HepG2 (cell line): ENCODE measurements around the gene GSK3B. TPM values are rescaled to one million over a fixed set of nuclear protein-coding genes. Genes with fewer than 3 reads are reported as not detected.

Experiments
- ATAC-seq: fragments of 200-7000 bp; cut with Tn5 transposase; 3 replicates; pipeline ENCODE4 v1.9.1; 2020; ENCODE audit warnings: mild to moderate bottlenecking, moderate library complexity
- BruUV-seq: library from RNA; stranded (reverse); fragments of 400-500 nt; replicated peaks from 2 replicates; lab custom pipeline; 2021; lab: Mats Ljungman, UMichigan
- CTCF ChIA-PET: fragments of 300-600 bp; formaldehyde crosslinking; extraction: SDS; loops from one replicate; lab custom pipeline; 2021; ENCODE audit warnings: low total read pairs, inconsistent platforms, low intra/inter-chr PET ratio; lab: Yijun Ruan, JAX
- POLR2A ChIA-PET: fragments of 350-600 bp; sonication (Branson Sonifier 250); formaldehyde crosslinking; loops from one replicate; lab custom pipeline; 2020; ENCODE audit warnings: antibody characterized with exemption, inconsistent platforms; lab: Yijun Ruan, JAX
- DNase-seq: peaks from one replicate; pipeline ENCODE4 v3.0.0-alpha.2; 2015; ENCODE audit warnings: low spot score
- FAIRE-seq: peaks from 3 replicates; lab custom pipeline; 2011; peaks lifted over from hg19 to GRCh38; lab: Jason Lieb, UNC
- H2AFZ ChIP-seq: one replicate; pipeline ENCODE4 v1.6.1; 2011; ENCODE audit warnings: low read length, inconsistent platforms
- H3K27ac ChIP-seq: fragments of 300-600 bp; 3 replicates; pipeline ENCODE4 v1.8.0; 2011; ENCODE audit warnings: mixed run types, mild to moderate bottlenecking, mixed read lengths, low read length, inconsistent platforms; ENCODE audit not compliant: insufficient read depth; ENCODE audit errors: extremely low read length
- H3K27me3 ChIP-seq, 2 experiments: fragments of 200-600 bp in 1 of 2; 2 replicates in 1 of 2; 3 replicates in 1 of 2; pipeline versions ENCODE4 v1.6.0 to v1.8.0; 2011; ENCODE audit warnings: low read length in 2 of 2, mild to moderate bottlenecking in 2 of 2, moderate library complexity in 2 of 2, inconsistent platforms in 1 of 2; ENCODE audit not compliant: insufficient read depth in 2 of 2, control insufficient read depth in 1 of 2
- H3K36me3 ChIP-seq, 2 experiments: fragments of 200-600 bp in 1 of 2; replicated peaks in 1 of 2; 2 replicates in 1 of 2; 3 replicates in 1 of 2; pipeline versions ENCODE4 v1.5.1 to v1.8.0; 2011; ENCODE audit warnings: low read length in 2 of 2, inconsistent platforms in 1 of 2; ENCODE audit not compliant: insufficient read depth in 2 of 2, control insufficient read depth in 1 of 2
- H3K4me1 ChIP-seq: 2 replicates; pipeline ENCODE4 v1.5.1; 2012; ENCODE audit warnings: low read length, inconsistent platforms; ENCODE audit not compliant: insufficient read depth
- H3K4me2 ChIP-seq: 2 replicates; pipeline ENCODE4 v1.6.0; 2011; ENCODE audit warnings: low read depth, low read length, inconsistent platforms
- H3K4me3 ChIP-seq, 3 experiments: fragments of 200-600 bp in 1 of 3; sonication (generic), shearing (Covaris generic) in 1 of 3; replicated peaks in 1 of 3; 2 replicates each; pipeline ENCODE4 v1.5.1; 2011 to 2016; ENCODE audit warnings: low read length in 3 of 3, inconsistent platforms in 2 of 3, low read depth in 2 of 3, mild to moderate bottlenecking in 2 of 3, control low read depth in 1 of 3, mixed read lengths in 1 of 3; ENCODE audit not compliant: insufficient read depth in 1 of 3
- H3K79me2 ChIP-seq: one replicate; pipeline ENCODE4 v1.6.1; 2011; ENCODE audit warnings: low read length, inconsistent platforms; ENCODE audit not compliant: insufficient read depth
- H3K9ac ChIP-seq: 2 replicates; pipeline ENCODE4 v1.6.0; 2011; ENCODE audit warnings: mild to moderate bottlenecking, low read depth, low read length, inconsistent platforms; ENCODE audit not compliant: insufficient read depth
- H3K9me3 ChIP-seq: 2 replicates; pipeline ENCODE4 v1.5.1; 2012; ENCODE audit warnings: mild to moderate bottlenecking, low read length
- H4K20me1 ChIP-seq: 2 replicates; pipeline ENCODE4 v1.6.0; 2011; ENCODE audit warnings: inconsistent platforms, mild to moderate bottlenecking, low read length, moderate library complexity; ENCODE audit not compliant: insufficient read depth
- KDM5B ChIP-seq: sonication (generic); formaldehyde crosslinking; IDR thresholded peaks from 2 replicates; pipeline ENCODE4 v1.4.0; 2020; ENCODE audit warnings: missing genetic modification reagents, mild to moderate bottlenecking, borderline replicate concordance
- SUZ12 ChIP-seq: fragments of 150-350 bp; IDR thresholded peaks from 2 replicates; pipeline ENCODE4 v1.6.1; 2014; ENCODE audit warnings: low read depth, low read length
- TBX3 ChIP-seq: fragments of 450-650 bp; IDR thresholded peaks from 2 replicates; pipeline ENCODE4 v1.6.1; 2017; ENCODE audit warnings: antibody characterized with exemption, mild to moderate bottlenecking, inconsistent platforms, borderline replicate concordance
- ZIK1 ChIP-seq: sonication (generic); formaldehyde crosslinking; IDR thresholded peaks from 2 replicates; pipeline ENCODE4 v1.5.0; 2020; ENCODE audit warnings: mild to moderate bottlenecking, low read depth, missing genetic modification reagents, borderline replicate concordance
- ZNF83 ChIP-seq: sonication (generic); formaldehyde crosslinking; IDR thresholded peaks from 2 replicates; pipeline ENCODE4 v1.4.0; 2020; ENCODE audit warnings: missing genetic modification reagents, mild to moderate bottlenecking, borderline replicate concordance
- WGBS: methylation state at CpG from one replicate; pipeline ENCODE4 v1.1.6; 2017; ENCODE audit warnings: low lambda C conversion rate; 5-methylcytosine and 5-hydroxymethylcytosine counted together
- in situ Hi-C: cut with HindIII; loops from 2 replicates; pipeline ENCODE4 v1.10.0; 2017; ENCODE audit warnings: low pct_unique_long_range_greater_than_20kb; ENCODE audit not compliant: extremely low pct_ligation_motif_present
- intact Hi-C: fragments of 100-400 bp; cut with micrococcal nuclease; formaldehyde crosslinking; loops from one replicate; pipeline ENCODE4 v1.10.0; 2022; ENCODE audit not compliant: unreplicated experiment
- polyA plus RNA-seq, 8 experiments: library from polyadenylated mRNA; depleted of rRNA in 3 of 8; stranded (reverse) in 7 of 8; unstranded in 1 of 8; fragments of >200 nt; fragmentation: Illumina TruSeq in 4 of 8; extraction: Trizol in 4 of 8; gene quantifications; 2 replicates each; pipeline versions ENCODE4 v1.2.1 to v1.2.3, GENCODE V29; 2011 to 2016; ENCODE audit warnings: low read depth in 4 of 8, missing spikeins in 1 of 8, mixed read lengths in 1 of 8; ENCODE audit not compliant: insufficient read depth in 1 of 8
- total RNA-seq, 5 experiments: library from RNA; depleted of rRNA; stranded (reverse); fragments of >200 nt; fragmentation: Illumina TruSeq; extraction: Trizol; gene quantifications; 2 replicates each; pipeline ENCODE4 v1.2.3, GENCODE V29; 2016; ENCODE audit warnings: low read depth in 1 of 5
- TF ChIP-seq, protein P1 (sequence below): IDR thresholded peaks from 2 replicates; pipeline ENCODE4 v1.6.1; 2016
- TF ChIP-seq, protein P2 (sequence below): sonication (generic); formaldehyde crosslinking; IDR thresholded peaks from 2 replicates; pipeline ENCODE4 v1.4.0; 2020; ENCODE audit warnings: missing genetic modification reagents, borderline replicate concordance

GSK3B gene
- total and polyA plus RNA-seq, 2 of the 13 experiments (the other 11 are each of a cell fraction or from before 2014, with no cell fraction given) = 22.3 to 30.1 TPM

DNA sequence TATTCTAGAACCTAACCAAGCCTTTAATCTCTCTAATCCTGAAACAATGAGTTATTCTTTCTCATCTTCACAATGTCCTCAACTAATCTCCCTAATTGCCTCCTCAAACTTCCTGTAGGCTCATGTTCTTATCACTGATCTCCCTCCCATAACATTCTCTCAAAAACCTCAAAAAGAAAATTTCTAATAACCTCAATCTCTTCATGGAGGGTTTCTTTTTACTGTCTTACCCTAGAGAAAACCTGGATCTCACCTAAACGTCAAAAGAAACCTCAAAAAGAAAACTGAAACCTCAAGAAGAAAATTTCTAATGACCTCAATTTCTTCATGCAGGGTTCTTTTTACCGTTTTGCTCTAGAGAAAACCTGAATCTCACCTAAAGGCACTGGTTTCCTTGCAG, 150.2 kb downstream of the GSK3B start:
- CTCF ChIA-PET = no interaction called here
- FAIRE-seq = no peak
- no peak overlapping the region for H3K9ac ChIP-seq
- H3K9me3 ChIP-seq = no peaks in the 10 kb centered on the region
- BruUV-seq = no TSS peak
- H3K27me3 ChIP-seq = no peaks in the 10 kb centered on the region
- H3K4me2 ChIP-seq = no peak overlapping the region
- intact Hi-C loops = no loop called here
- H3K27ac ChIP-seq = no peak overlapping the region
- in situ Hi-C loops = no loop called here
- H3K36me3 ChIP-seq = peaks cover 1 to 3% of the 10 kb centered on the region in 2 experiments; a peak in 1 of 5 replicates
- no peaks in the 10 kb centered on the region for H4K20me1 ChIP-seq
- POLR2A ChIA-PET = no interaction called here
- ATAC-seq = no peak
- H3K4me3 ChIP-seq = no peak overlapping the region
- H2AFZ ChIP-seq = no peak overlapping the region
- H3K79me2 ChIP-seq = peaks cover 6% of the 10 kb centered on the region
- no peak for DNase-seq
- no peaks in the 10 kb centered on the region for H3K4me1 ChIP-seq
- 91% methylated on average over 2 of the region's 2 CpGs for WGBS
- no peak for TF ChIP-seq SUZ12
- TF ChIP-seq, protein P1, sequence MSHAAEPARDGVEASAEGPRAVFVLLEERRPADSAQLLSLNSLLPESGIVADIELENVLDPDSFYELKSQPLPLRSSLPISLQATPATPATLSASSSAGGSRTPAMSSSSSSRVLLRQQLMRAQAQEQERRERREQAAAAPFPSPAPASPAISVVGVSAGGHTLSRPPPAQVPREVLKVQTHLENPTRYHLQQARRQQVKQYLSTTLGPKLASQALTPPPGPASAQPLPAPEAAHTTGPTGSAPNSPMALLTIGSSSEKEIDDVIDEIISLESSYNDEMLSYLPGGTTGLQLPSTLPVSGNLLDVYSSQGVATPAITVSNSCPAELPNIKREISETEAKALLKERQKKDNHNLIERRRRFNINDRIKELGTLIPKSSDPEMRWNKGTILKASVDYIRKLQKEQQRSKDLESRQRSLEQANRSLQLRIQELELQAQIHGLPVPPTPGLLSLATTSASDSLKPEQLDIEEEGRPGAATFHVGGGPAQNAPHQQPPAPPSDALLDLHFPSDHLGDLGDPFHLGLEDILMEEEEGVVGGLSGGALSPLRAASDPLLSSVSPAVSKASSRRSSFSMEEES (CRISPR knock-in tag) = no peak
- no peak for TF ChIP-seq TBX3
- TF ChIP-seq, protein P2, sequence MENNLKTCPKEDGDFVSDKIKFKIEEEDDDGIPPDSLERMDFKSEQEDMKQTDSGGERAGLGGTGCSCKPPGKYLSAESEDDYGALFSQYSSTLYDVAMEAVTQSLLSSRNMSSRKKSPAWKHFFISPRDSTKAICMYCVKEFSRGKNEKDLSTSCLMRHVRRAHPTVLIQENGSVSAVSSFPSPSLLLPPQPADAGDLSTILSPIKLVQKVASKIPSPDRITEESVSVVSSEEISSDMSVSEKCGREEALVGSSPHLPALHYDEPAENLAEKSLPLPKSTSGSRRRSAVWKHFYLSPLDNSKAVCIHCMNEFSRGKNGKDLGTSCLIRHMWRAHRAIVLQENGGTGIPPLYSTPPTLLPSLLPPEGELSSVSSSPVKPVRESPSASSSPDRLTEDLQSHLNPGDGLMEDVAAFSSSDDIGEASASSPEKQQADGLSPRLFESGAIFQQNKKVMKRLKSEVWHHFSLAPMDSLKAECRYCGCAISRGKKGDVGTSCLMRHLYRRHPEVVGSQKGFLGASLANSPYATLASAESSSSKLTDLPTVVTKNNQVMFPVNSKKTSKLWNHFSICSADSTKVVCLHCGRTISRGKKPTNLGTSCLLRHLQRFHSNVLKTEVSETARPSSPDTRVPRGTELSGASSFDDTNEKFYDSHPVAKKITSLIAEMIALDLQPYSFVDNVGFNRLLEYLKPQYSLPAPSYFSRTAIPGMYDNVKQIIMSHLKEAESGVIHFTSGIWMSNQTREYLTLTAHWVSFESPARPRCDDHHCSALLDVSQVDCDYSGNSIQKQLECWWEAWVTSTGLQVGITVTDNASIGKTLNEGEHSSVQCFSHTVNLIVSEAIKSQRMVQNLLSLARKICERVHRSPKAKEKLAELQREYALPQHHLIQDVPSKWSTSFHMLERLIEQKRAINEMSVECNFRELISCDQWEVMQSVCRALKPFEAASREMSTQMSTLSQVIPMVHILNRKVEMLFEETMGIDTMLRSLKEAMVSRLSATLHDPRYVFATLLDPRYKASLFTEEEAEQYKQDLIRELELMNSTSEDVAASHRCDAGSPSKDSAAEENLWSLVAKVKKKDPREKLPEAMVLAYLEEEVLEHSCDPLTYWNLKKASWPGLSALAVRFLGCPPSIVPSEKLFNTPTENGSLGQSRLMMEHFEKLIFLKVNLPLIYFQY (CRISPR knock-in tag) = no peak
- no peak for TF ChIP-seq ZIK1 (CRISPR knock-in tag)
- no peak for TF ChIP-seq KDM5B
- no peak for TF ChIP-seq ZNF83 (CRISPR knock-in tag)
- TF ChIP-seq, all 625 proteins: peak for 0
